ENCODE results near the gene PPCS.
A peak's percentile ranks its signal among the peaks of the same experiment; 100 is the strongest.

Gene PPCS

DNA sequence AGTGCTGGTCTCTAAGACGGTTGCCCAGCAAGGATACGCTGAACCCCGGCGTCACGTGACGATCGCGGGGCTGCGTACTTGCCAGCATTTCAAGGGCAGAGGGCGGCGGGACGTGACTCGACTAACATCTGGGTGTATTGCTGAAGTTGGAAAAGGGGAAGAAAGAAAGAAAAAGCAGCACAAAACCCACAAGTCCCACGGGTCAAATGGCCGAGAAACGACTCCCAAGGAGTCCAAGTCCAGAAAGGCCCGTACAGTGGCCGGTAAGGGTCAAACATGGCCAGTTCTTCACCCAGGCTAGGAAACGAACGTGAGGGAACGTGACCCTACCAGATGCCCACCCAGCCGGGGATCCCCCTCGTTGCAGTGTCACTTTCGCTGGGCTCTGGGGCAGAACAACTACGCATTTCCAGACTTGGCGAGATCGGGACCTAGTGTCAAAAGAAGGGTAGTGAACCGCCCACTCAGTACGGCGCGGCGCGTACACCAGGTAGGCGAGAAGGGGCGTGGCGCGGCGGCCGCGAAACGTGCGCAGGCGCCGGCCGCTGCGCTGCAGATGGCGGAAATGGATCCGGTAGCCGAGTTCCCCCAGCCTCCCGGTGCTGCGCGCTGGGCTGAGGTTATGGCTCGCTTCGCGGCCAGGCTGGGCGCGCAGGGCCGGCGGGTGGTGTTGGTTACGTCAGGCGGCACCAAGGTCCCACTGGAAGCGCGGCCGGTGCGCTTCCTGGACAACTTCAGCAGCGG lies at the start of gene PPCS, which contains the start of gene ZMYND12:
TSS of gene PPCS (plus strand) at position 534 of the 744 bp plus-strand sequence. CDS start at position 557, 23 bp downstream.
TSS of gene ZMYND12 (minus strand) at position 13 of the 744 bp plus-strand sequence. CDS start 25 bp downstream, outside the sequence.
- peak; percentile 90 for DNase-seq (ENCODE audit: low read depth)

DNA sequence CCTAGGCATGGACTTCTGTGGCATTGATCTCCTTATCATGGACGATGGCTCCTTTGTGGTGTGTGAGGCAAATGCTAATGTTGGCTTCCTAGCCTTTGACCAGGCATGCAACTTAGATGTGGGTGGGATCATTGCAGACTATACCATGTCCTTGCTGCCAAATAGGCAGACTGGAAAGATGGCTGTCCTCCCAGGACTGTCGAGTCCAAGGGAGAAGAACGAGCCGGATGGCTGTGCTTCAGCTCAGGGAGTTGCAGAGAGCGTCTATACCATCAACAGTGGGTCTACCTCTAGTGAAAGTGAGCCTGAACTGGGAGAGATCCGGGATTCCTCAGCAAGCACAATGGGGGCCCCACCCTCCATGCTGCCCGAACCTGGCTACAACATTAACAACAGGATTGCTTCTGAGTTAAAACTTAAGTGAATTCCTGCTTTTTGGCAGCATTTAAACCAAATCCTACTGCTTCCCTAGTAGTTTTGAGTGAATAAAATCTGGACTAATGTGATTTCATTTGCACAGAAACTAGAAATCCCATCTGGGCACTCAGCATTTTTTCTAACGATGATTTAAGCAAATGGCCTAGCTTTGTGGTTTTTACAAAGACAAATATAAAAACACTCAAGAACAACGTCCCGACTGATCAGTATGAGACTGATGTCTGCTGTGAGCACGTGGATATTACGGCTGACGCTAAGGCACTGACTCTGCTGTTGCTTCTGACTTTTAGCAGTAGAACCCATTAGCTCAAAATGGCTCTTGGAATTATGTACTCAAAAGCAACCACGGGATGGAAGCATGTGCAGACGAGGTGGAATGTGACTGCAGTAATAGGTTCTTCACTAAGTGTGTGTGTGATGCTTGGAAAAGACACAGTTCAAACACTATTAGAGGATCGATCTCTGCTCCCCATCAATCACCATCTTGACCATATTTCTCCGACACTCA lies 41.5 kb upstream of the PPCS start:
- no peak for DNase-seq (ENCODE audit: low read depth)

DNA sequence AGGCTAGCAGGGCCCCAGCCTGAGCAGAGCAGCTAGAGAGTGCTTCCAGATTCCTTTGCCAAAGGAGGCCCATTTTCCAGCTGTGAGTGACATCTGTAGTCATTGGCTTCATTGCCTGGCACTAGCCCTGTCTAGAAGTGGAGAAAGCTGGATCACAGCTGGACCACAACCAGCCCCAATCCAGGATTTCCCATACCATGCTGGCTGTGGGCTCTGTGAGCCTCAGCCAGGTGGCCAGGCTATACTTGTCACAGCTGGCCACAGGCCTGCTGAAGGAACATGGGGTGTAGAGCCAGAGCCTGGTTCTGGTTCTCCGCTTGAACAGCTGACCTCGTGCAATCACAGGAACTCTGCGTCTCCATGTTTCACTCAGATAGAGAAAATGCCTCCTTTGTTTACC lies 39.2 kb upstream of the PPCS start:
- DNase-seq (ENCODE audit: low read depth), result no peak

DNA sequence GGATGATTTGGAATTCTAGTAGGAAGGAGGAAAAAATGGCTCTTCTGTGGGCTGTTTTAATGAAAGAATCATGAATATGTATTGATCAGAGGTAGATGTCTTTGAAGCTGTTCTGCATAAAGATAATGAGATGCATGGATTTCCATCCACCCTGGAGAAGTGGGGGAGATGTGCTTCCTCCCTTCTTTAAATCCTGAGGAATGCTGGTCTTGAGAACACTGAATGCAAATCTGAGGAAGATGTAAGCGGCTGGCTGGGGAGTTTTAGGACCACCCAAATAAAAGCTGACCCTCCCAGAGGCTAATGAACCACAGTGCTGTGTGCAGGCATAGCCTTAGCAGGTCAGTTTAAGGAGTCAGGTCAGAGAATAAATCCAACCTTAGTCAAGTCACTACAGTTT lies 37.8 kb upstream of the PPCS start:
- no peak for DNase-seq (ENCODE audit: low read depth)

DNA sequence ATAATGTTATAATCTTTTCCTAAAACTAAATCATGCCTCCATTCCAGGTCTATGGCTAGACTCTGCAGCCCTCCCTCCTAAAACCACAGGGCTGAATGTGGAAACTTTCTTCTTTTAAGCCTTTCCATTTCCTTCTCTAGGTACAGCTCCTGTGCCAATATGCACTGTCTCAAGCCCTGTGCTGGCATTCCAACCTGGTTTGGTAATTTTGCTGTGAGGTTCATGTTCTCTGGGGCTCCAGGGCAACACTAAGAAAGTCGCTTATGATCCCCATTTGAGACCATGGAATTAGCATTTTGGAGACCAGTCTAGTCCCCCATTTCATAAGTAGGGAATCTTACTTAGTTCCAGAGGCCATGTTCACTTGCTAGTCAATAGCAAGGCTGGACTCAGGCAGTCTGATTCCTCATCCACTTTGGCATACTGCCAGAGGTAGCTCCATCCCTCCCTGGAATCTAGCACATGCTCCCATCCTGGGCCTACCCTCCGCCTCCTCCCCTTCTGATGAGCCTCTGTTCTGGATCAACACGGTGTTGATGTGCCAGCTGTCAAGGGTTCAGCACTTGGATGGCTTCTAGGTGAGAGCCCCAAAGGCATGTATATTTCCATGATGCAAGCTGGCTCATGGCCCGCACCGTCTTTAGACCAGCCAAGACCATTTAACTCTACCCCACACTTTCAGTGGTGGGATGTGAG lies 37.1 kb upstream of the PPCS start:
- peak; percentile 9 for DNase-seq (ENCODE audit: low read depth)

DNA sequence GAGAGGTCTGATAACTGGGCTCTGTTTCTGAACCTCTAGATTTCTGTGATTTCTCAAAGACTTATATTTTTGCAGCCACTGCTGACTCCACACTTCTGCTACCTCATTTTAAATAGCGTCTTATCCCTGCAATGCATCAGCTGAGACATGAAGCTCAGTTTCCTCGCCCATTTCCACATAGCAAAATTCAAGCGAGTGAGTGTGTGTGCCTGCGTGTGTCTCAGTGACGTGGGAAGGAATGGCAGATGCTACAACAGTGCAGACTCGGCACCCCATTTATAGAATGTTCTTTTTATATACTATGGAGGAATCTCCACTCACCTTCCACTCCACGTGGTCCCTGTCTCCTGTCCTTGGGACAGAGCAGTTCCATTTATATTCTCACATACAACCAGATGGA lies 36.2 kb upstream of the PPCS start:
- DNase-seq (ENCODE audit: low read depth), result peak; percentile 45

DNA sequence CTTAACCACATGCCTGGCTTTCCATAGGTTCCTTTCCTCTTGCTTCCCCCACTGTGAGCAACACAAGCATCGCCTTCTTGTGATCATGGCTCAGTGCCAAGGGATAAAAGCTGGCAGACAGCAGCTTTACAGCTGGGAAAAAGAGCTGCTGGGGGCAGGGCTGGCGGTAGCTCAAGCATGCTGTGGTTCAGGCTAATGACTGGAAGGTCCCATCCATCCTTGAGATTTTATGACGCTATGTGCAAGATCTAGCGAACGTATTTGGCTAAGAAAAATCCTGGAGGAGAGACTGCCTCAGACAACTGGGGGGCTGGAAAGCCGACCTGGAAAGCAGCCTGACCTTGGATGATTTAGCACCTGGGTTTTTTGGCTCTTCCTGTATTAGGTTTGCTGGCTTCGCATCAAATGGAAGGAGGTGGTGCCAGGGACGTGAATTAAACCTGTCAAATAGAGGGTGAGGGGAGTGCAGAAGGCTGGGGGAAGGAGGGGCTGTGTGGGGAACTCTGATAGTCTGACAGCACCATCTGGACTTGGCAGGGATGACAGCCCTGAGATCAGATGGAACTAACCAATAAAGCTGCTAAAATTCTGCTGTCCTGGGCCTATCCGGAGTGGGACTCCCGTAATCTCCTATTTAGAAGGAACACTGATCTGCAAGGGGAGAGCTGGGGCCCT lies 35.3 kb upstream of the PPCS start:
- peak; percentile 96 for DNase-seq (ENCODE audit: low read depth)

DNA sequence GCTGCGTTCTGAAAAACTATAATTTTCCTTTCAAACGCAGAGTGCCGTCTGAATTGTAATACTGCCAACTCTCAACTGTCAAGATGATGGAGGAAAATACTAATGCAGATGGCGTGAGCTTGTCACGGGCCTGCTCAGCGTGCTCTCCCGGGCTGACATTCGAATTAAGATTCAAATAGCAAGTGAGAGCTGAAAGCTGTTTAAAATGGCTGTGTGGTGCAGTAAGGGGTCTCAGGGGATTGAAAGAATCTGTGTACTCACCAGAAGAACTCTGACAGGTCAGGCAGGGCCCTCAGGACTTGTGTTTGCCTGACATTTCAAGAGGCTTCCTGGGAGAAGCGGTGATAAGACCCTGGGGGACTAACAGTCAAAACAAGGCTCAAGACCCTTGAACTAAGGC lies 33.6 kb upstream of the PPCS start:
- no peak for DNase-seq (ENCODE audit: low read depth)

DNA sequence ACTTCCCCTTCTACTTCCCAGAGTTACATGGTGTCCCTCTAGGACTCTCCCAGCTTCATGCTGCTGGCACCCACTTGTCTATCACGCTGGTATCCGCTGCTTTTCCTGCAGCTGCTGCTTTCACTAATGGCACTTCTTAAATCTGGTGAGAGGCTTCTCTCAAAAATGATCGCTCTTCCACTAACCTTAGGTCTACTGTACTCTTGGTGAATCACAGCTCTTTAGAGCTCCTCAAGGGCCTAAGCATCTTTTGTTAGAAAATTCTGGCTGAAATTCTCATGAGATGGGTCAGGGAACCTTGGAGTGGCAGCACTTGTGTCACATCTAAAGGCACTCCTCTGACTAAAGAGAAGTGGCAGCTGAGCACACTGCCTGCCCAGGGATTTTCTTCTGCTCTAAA lies 32.7 kb upstream of the PPCS start:
- DNase-seq (ENCODE audit: low read depth), result no peak

DNA sequence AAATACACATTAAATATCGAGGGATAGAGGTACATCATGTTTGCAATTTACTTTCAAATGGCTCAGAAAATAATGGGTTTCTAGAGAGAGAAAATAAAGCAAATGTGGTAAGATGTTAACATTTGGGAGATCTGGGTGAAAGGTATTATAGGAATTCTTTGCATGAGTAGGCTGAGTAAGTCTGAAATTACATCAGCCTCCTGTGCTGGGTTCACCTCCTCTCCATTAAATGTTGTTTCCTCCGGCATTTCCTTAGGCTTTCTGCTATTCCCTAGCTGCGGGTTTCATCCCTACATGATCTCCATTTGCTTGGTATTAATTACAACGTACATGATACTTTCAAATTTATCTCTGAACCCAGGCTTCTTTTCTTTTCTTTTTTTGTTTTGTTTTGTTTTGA lies 32.1 kb upstream of the PPCS start:
- peak; percentile 11 for DNase-seq (ENCODE audit: low read depth)

DNA sequence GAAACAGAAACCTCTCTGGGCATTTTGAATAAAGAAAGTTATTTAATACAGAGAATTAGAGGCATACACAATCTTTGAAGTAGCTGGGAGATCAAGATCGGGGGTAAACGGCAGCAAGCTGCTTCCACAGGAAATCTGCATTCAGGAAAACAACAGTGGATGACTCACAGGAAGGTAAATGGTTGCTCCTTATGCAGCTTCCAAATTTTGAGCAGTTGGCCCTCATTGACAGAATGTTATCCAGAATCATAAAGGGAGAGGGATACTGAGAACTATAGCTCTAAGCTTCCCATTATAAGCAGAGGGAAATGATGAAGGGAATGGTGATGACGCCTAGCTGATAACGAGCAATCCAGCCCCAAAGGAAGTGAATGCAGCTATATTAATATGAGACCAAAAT lies 29.1 kb upstream of the PPCS start:
- no peak for DNase-seq (ENCODE audit: low read depth)

DNA sequence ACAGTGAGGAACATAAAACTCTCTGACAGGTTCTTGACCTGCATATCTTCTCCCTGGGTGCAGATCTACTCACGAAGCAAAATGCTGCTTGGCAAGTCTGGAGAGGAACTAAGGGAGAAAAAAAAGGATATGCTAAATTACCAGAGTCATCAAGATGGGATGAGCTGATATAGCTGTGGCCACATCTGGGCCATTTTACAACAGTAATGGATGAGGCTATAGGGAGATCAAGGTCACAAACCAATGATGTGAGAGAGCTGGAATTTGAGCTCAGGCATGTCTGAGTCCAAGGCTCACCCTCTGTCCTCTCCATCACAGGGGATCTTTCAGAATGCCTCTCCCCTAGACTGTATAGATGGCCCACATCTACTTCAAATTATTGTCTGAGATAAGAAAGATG lies 26.7 kb upstream of the PPCS start:
- DNase-seq (ENCODE audit: low read depth), result peak; percentile 4

DNA sequence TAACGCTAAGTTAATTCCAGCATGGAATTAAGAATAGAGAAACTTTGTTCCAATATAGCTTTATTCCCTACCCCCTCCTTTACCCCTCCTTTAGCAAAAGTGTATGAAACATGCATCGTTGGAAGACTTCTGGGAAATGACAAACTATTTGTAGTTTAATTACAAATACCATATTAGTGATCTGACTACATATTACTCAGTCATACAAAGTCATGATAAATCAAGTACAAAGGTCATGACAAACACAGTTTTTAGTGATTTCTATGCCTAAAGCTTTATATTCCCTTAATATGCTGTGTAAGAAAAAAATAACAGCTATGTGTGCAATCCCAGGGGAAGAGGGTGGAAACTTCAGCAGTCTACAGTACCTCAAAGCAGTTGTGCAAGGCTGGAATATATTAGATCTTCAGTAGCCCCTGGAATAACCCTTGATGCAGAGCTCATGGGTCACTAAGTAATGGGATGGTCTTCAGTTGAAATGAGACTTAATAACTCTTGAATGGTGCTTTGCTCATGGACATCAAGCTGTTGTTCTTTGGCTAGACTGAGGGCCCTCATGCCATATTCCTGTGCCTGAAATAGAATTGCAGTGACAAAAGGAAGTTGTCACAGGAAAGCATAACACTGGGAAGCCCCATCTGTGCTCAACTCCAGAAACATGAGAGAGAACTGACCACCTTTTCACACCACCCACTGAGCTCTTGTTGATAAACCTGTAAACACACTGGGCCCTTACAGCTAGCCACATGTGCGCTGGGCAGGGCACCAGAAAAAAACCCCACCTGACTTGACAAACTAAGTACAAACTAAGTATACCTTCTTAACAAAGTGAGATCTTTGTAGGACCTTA lies 25.8 kb upstream of the PPCS start:
- DNase-seq (ENCODE audit: low read depth), result no peak

DNA sequence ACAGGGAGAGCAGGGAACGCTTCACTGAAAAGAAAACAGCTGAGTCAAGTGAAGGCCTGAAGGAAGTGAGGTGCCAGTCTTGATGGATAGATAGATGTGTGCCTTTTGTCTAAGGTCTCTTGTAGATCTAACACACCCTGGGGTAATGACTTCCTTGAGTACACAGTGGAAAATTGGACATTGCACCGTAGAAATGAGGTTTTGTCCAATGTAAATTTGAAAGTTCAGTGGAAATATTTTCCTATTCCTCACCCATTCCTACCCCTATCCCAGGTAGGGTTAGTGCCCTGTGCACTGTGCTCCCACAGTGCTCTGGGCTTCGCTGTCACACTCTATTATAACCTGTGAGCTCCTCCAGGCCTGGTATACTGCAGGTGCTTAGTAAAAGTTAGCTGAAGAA lies 24.8 kb upstream of the PPCS start:
- DNase-seq (ENCODE audit: low read depth), result no peak

DNA sequence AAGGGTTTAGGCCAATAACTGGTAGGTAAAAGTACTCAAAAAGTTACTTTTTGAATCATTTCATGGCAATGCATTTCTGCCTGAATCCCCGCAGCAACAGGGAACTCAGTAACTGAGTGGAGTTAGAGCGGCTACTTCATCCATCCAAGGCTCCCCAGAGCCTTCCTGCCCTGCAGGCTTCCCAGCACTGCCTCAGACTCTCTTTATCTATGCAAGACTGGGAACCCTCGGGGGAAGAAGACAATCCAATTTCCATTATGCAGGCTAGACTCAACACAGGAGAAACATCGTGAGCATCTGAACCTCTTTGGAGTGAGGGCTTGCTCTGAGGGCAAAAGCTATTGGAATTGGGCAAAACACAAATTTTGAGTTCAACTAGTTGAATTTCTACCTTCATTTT lies 23.6 kb upstream of the PPCS start:
- DNase-seq (ENCODE audit: low read depth), result no peak

DNA sequence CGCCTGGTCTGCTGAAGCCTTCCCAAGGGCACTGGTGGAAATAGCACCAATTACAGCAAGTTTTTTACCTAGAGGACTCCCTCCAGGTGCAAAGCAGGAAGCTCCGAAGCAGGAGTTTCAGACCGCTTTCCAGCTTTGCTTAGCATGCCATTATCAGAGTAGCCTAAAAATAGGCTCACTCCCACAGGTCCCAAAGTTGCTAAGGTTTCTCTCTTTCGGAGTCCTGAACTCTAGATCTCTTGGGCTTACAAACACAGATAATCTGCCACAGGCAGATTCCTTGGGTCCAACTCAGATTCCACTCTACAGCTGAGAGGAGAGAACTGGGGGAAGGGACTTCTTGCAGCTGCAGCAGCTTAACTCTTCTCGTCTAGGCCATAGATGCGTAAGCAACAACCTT lies 23.0 kb upstream of the PPCS start:
- peak; percentile 59 for DNase-seq (ENCODE audit: low read depth)

DNA sequence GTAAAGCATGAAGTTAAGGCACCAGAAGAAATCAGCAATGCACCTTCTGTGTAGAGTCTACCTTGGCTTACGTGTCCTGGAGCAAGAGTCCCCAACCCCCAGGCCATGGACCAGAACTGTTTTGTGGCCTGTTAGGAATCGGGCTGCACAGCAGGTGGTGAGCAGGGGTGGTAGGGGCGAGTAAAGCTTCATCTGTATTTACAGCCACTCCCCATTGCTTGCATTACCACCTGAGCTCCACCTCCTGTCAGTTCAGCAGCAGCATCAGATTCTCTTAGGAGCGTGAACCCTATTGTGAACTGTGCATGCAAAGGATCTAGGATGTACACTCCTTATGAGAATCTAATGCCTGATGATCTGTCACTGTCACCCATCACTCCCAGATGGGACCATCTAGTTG lies 22.0 kb upstream of the PPCS start:
- no peak for DNase-seq (ENCODE audit: low read depth)

DNA sequence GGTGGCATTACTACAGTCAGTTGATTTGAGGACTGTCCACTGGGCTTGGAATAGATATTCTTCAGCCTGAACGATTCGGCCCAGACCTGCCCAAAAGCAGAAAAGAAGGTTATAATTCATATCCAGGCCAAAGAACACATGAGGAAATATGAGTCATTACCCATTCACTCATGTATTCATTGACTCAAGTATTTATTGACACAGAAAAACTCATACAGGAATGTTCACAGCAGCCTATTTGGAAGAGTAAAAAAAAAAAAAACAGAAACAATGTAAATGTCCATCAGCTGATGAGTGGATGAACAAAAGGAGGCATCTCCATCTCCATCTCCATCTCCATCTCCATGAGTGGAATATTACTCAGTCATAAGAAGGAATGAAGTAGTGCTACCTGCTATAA lies 16.4 kb upstream of the PPCS start:
- peak; percentile 41 for DNase-seq (ENCODE audit: low read depth)

DNA sequence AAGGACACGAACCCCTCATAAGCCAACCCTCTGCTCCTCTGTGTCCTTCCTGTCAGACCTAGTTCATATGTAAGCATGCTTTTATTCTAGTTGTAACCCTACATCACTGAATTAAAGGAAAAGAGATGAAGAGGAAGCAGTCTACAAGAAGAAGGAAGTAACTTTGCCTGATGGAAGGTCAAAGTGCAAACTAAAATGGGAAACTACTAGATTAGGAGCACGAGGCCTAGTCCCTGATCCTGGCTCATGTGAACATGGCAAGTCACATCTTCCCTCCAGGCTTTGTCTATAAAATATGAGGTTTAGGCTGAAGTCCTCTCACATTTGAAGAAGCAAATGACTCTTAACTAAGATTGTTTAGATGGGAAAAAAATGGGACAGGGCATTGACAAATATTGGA lies 13.7 kb upstream of the PPCS start:
- no peak for DNase-seq (ENCODE audit: low read depth)

DNA sequence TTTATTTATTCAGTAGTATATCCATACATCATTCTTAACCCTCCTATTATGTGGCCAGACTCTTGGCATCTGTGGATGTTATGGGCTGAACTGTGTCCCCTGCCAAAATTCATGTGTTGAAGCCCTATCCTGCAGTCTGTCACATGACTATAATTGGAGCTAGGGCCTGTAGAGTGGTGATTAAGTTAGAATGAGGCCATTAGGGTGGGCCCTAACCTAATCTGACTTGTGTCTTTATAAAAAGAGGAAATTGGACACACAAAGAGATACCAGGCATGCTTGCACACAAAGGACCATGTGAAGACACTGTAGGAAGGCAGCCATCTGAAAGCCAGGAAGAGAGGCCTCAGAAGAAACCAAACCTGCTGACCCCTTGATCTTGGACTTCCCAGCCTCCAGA lies 7.1 kb upstream of the PPCS start:
- DNase-seq (ENCODE audit: low read depth), result no peak

DNA sequence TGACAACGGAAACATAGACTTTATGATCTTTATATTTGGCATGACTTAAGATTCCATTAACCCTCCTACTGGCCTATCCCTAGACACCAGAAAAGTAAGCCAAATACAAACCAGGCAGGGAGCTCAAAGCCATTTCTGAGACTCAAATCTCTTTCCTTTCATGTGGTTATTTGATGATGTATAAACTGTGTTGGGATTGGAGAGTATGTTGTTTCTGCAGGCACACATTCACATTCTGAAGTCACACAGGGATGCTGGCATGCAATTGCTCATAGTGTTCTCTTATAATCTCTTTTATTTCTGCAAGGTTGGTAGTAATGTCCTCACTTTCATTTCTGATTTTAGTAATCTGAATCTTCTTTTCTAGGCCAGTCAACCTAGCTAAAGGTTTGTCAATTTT lies 6.3 kb upstream of the PPCS start:
- DNase-seq (ENCODE audit: low read depth), result no peak
